ENCODE results near the gene PALS1.

DNA sequence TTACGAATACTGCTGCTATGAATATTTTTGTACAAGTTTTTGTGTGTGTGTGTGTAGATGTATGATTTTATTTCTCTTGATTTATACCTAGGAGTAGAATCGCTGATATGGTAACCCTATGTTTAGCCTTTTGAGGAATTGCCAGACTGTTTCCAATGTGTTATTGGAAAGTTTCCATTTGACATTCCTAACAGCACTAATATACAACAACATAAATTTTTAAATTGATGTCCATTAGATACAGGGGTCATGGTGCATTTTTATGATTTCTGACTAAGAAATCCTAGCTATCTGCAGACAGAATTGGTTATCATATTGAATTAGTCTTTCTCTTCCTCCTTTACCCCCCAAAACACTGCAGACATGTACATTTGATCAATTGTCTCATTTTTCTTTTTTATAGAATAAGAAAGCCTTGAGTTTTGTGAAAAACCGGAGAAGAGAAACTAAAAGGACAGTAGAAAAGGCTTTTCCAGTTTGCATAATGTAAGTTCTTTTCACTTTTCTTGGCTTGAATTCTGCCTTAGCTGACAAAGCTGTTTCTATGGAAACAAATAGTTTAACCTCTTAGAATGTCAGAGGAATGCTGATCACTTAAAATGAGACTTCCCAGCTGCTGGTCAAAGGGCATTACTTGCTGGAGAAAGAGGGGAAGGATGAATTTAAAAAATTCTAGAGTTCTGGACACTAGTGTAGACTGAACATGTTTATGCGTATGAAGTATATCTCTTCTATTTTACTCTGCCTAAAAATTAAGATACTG, 28.2 kb downstream of the PALS1 start:
- TF ChIP-seq POLR2A (IDR thresholded peaks at IDR 0.05; ENCODE audit: low read length) (no peak), GATA1 (IDR thresholded peaks at IDR 0.05; ENCODE audit: low read depth, low read length) (no peak)
